AG09309 (cell line): ENCODE data around the gene MT1X.
A peak's percentile ranks its signal among the peaks of the same experiment; 100 is the strongest.
"Not testable (repeated sequence)": the region's sequence is repeated elsewhere in the genome, so short reads cannot be mapped to it uniquely, and the experiment has no call there.

Source experiments
- DNase-seq: peaks from one replicate; pipeline ENCODE4 v3.0.0-alpha.2; 2010; ENCODE audit warnings: low read depth
- H3K4me3 ChIP-seq: 2 replicates; pipeline ENCODE4 v1.5.1; 2011; ENCODE audit warnings: mild to moderate bottlenecking, low read depth, low read length, moderate library complexity; ENCODE audit not compliant: control insufficient read depth
- CTCF ChIP-seq: IDR thresholded peaks from 2 replicates; pipeline ENCODE4 v1.5.1; 2011; ENCODE audit warnings: mild to moderate bottlenecking, low read depth, low read length, inconsistent platforms; ENCODE audit not compliant: insufficient read depth, control insufficient read depth; ENCODE audit errors: missing control alignments

Gene MT1X

DNA sequence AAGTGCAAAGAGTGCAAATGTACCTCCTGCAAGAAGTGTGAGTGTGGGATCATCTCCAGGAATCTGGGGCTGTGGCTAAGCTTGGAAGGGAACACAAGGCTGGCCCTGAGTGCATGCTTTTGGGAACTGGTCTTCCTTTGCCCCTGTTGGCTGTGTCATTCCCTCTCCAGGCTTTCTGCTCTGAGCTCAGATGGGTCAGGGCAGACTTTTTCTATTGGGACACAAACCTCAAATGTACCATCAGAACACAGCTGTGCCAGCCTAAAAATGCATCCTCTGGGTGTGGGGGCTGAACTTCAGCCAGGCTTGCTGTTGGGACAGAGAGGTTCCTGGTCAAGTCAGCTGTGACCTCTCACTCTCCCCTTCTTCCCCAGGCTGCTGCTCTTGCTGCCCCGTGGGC is 29.7 kb upstream of the MT1X start:
- TF ChIP-seq CTCF: no peak
- H3K4me3 ChIP-seq: no peak overlapping the region
- no peak for DNase-seq

DNA sequence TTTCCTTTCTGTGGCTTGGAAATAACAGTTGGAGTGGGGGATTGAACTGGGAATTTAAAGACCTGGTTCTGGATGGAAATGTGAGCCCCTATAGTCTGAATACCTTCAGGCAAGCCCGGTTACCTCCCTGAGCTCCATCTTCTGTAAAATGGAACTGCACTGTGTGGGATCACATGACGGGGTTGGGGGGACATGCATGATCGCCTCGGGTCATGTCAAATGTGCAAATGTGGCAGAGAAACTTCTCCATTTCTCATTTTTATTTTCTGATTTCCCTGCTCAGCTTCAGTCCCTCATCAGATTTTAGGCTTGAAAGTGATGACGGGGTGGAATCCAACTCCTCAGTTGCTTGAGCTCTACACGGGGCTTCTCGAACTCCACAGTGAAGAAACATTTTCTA is 29.1 kb upstream of the MT1X start:
- TF ChIP-seq CTCF: no peak
- no peak overlapping the region for H3K4me3 ChIP-seq
- no peak for DNase-seq

DNA sequence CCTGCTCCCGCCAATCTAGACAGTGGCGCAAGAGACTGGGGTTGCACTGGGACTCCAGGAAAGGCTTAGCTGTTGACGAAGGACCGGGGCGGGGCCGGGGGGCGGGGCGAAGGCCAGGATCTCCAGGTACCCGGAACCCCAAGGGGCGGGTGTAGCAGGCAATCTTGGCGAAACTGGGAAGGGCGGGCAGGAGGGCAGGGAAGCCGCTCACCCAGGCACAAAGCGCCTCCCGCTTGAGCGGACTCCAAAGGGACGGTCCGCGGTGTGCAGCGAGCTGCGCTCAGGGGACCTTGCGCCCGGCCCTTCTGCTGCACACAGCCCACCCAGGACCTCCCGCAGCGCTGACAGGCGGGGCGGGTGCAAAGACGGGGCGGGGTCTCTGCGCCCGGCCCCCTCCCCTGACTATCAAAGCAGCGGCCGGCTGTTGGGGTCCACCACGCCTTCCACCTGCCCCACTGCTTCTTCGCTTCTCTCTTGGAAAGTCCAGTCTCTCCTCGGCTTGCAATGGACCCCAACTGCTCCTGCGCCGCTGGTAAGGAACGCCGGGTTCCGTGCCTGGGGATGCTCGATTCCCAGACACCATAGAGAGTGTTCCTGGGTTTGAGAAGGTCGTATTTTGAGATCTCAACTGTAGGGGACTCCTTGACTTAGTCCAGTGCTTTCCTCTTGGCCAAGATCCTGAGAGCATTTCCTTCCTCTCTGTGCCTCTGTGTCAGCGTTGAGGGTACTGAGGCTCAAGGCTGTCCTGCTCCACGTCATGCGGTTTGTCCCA is 24.5 kb upstream of the MT1X start, which contains the start of gene MT1F:
Gene MT1F (plus strand): TSS at position 405 of the 772 bp plus-strand sequence. CDS start 100 bp downstream, at position 505.
- DNase-seq: no peak
- no peak for TF ChIP-seq CTCF
- peak within 1 kb of the TSS; percentile 34 for H3K4me3 ChIP-seq

DNA sequence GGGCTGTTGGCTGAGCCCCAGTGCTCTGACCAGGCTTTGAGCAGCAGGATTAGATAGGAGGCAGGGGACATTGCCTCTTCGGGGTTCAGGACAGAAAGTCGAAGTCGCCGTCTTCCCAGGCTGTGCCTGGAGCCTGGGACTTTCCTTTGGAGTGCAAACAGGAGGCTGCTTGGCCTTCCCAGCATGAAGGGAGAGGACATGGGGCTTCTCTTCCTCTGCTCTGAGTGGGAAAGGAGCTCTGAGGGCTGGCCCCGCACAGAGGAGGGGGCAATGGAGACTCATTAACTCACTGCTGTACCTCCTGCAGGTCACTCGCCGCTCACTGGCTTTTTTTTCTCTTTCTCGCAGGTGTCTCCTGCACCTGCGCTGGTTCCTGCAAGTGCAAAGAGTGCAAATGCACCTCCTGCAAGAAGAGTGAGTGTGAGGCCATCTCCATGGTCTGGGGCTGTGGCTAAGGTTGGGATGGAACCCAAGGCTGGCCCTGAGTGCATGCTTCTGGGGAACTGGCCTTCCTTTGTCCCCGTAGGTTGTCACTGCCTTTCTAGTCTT is 23.9 kb upstream of the MT1X start:
- no peak overlapping the region for H3K4me3 ChIP-seq
- no peak for TF ChIP-seq CTCF
- no peak for DNase-seq

- no peak for DNase-seq
- no peak for TF ChIP-seq CTCF
- H3K4me3 ChIP-seq: peak overlapping the region; percentile 6; the same call in 1 of the 2 replicates
These were observed 19.6 kb upstream of the MT1X start for GRCh38 chr16:56662357-56663354.

GRCh38 chr16:56664506-56664905 is 17.8 kb upstream of the MT1X start:
- DNase-seq: no peak
- TF ChIP-seq CTCF: no peak
- no peak overlapping the region for H3K4me3 ChIP-seq

DNA sequence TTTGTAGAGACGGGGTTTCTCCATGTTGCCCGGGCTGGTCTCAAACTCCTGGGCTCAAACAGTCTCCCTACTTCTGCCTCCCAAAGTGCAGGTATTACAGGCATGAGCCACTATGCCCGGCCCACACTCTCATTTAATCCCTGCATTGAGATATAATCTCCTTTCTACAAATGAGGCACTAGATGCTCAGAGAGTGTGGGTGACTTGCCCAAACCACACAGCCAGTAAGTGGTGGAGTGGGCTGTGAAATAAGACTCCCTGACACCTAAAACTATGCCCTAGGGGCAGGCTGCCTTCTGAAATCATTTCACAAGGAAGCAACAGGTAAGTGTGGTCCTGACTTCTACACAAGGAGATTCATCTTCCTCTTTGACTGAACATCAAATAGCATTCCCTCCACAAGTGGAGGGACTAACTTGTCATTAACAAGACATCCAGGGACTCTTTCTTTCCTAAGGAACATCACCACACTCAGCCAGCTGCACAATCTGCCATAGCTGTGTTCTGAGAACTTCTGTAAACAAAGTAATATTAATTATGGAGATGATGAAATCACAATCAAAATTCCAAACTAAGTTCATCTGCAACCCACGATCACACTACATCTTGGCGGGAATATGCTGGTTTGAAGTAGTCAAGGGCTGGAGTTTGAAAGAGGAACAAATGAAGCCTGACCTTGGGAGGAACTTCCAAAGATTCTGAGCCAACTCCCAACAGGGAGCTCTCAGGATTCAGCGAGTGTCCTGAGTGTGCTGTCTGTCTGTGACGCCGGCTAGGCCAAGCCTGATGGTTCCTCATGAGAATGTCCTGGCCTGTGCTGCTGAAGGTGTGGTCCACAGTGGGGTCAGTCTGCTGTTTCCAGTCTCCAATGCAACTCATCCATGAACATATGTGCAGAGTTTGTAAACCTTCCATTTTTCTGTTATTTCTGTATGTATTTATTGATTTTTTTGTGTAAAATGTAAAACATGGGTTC is 16.7 kb upstream of the MT1X start:
- H3K4me3 ChIP-seq, DNase-seq: not testable (repeated sequence)
